ENCODE results near the gene PLXND1.
"Not testable (repeated sequence)": the region's sequence is repeated elsewhere in the genome, so short reads cannot be mapped to it uniquely, and the experiment has no call there.

The PLXND1 gene

GRCh38 chr3:129613367-129613740 lies 6.9 kb upstream of the PLXND1 start:
- DNase-seq: no peak

- DNase-seq: no peak
These were observed 6.3 kb upstream of the PLXND1 start for GRCh38 chr3:129612534-129613366.

GRCh38 chr3:129611812-129612533 lies 5.5 kb upstream of the PLXND1 start:
- no peak for DNase-seq

- DNase-seq: no peak
These were observed 4.9 kb upstream of the PLXND1 start for GRCh38 chr3:129611446-129611800.

DNA sequence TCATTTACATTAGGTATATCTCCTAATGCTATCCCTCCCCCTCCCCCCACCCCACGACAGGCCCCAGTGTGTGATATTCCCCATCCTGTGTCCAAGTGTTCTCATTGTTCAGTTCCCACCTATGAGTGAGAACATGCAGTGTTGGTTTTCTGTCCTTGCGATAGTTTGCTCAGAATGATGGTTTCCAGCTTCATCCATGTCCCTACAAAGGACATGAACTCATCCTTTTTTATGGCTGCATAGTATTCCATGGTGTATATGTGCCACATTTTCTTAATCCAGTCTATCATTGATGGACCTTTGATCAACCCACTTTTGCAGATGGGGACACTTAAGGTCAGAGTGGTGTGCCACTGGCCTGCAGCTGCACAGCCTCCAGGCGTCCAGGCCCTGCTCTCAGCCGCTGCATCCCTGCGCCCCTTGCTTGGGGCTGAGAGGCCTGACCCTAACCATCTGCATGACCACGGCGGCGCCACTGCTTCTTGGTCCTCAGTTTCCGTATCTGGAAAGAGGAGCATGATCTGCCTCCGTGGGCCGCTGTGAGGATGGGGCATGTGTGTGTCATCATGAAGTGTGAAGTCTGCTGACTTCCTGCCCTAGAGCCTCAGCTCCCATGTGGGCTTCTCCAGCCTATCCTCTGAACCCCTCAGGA lies 4.4 kb upstream of the PLXND1 start:
- not testable (repeated sequence) for DNase-seq

DNA sequence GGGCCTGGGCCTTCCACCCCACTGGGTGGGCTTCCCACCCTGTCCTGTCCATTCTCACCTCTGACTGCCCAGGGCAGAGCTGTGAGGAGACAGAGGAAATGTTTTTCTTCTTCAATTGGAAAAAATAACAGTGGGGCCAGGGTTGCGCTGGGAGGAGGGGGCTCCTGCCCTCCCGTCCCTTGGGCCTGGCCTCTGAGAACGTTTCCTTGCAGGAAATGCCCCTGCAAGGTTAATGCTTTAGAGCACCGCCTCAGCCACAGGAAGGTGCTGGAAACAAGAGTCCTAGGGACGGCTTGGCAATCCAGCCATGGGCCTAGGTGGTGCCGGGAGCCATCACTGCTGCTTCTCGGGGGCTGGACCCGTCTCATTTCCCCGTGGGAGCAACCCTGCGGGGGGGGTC lies 3.8 kb upstream of the PLXND1 start:
- DNase-seq: no peak

DNA sequence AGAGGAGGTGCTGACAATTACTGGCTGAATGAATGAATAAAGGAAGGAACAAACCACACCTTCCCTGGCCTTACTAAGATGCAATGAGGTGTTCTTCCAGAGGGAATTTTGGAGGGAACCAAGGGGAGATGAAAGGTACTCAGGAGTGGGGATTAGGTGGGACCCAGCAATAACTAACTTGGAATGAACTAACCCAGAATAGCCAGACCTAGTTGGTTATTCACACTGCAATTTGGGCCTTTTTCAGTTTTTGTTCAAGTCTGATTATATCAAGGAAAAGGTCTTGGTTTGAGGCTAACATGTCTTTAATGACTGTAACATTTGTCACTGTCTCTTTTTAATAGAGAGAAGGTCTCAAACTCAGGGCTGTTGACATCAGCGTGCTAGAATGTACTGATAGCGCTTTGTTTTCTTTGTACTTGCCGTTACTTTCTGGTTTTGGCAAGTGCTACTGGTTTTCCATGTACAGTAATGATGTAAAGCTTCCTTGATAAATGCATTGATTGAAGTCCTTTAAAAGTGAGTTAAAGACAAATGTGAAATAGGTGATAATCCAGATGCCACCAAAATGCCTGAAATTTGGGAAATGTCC lies 3.2 kb upstream of the PLXND1 start:
- no peak for DNase-seq

- DNase-seq: no peak
These were observed 2.6 kb upstream of the PLXND1 start for GRCh38 chr3:129608936-129609590.

- DNase-seq: no peak
These were observed 1.8 kb upstream of the PLXND1 start for GRCh38 chr3:129608087-129608935.

GRCh38 chr3:129607391-129608068 lies 1.1 kb upstream of the PLXND1 start:
- DNase-seq: no peak

GRCh38 chr3:129605922-129606635 lies 397 bp downstream of the PLXND1 start:
- DNase-seq: no peak

DNA sequence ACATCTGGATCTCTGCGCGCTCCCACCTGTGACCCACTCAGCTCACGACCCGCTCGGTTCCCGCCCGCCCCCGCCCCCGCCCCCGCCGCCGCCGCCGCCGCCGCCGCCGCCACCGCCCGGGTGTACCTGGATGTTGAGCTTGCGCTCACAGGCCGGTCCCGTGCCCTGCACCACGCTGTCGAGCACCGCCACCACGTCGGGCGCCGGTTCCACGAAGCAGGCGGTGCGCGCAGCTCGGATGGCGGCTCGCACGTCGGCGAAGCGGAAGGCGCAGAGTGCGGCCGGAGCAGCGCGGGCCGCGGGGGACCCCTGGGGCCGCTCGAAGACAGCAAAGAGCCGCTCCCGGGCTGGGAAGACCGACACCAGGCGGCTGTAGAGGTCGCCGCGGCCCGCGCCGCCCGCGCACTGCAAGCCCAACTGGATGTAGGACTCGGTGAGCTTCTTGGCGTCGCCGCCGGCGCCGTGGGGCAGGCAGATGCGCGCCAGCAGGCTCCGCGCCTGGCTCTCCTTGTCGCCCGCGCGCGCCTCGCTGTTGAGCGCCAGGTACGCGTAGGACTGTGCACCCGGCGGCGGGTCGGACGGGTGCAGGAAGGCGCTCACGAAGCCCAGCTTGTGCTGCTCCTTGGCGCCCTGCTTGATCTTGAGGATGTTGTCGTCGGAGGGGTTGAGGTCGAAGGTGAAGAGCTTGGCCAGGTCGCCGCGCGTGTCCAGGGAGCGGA lies 1.1 kb downstream of the PLXND1 start:
- peak; percentile 48 for DNase-seq

- no peak for DNase-seq
These were observed 1.7 kb downstream of the PLXND1 start for GRCh38 chr3:129604767-129605166.

- no peak for DNase-seq
These were observed 2.3 kb downstream of the PLXND1 start for GRCh38 chr3:129603991-129604749.

GRCh38 chr3:129603561-129603942 lies 2.9 kb downstream of the PLXND1 start:
- no peak for DNase-seq

DNA sequence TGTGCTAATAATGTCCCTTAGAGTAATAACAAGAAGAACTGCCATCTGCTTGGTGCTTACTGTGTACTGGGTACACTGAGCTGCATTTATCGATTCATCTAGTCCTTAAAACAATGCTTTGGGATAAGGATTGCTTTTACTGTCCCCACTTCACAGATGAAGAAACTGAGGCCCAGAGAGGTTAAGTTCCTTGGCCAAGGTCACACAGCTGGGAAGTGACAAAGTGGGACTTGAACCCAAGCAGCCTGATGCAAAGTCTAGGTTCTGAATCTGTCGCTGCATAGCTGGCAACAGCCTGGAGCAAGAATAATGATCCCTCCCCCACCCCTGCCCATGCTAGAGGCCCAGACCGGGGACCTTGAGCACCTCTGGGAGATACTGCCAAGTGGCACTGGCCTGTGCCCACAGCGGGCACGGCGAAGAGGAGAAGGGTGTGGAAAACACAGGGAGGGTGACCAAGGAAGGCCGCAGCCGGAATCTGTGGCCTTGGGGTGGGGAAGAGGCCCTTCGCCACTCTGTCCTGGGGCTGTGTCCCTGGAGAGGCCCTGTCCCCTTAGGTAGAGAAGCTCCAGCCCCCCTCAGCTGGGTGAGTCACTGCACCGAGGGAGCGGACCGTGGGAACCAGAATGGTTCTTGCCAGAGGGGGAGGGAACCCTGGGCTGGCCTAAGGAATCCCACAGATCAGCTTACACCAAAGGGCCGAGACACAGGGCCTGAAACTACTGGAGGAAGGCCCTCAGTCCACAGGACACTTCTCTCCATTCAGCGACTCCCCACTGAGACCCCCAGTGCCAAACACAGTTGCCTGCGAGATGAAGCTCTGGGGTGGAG lies 3.5 kb downstream of the PLXND1 start:
- no peak for DNase-seq

GRCh38 chr3:129602309-129602708 lies 4.2 kb downstream of the PLXND1 start:
- no peak for DNase-seq

DNA sequence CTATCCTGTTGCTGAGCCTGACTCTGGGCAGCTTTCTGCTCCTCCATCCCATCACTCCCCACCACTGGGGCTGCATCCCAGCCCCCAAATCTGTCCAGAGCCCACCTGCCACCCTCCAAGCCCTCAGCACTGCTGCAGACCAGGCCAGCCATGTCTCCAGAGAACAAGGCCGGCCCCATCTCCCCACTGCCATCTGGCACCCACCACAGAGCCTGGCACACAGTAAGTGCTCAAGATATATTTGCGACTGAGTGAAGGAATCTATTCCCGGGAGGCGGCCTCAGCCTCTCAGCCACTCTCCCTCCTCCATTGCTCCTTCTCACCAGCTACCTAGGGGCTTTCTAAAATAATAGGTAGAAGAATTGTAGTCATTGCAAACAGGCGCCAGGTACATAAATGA lies 4.8 kb downstream of the PLXND1 start:
- DNase-seq: no peak
